ENCODE data around the gene OR13A1. TPM values are rescaled to one million over a fixed set of nuclear protein-coding genes. Genes with fewer than 3 reads are reported as not detected.
"Not testable (repeated sequence)": the region's sequence is repeated elsewhere in the genome, so short reads cannot be mapped to it uniquely, and the experiment has no call there.

OR13A1 gene
- total and polyA plus RNA-seq, 2 donors (not counting 1 experiment from before 2014, with no cell fraction given), result 2.3 to 5.8 TPM

DNA sequence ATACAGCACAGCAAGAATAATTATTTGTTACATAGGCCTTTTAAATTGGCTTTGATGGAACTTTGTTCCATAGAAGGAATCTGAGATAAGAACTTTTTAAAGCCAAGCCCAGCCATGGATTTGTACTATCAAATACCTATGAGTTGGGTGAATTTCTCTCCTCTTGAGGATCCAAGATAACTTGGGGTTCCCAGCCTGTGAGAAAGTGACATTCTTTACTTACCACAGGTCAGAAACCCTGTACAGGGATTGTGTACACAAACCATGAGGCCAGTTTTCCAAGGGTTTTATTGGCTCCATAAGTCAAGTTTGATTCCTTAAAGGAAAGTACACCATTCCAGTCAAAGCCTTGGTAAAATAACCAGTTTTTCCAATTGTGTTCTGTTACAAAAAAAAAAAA is 39.3 kb downstream of the OR13A1 start:
- CTCF ChIA-PET; H3K4me1 Mint-ChIP-seq; ATAC-seq (ENCODE audit: low read depth); H3K4me3 Mint-ChIP-seq; H3K27me3 Mint-ChIP-seq; H3K9me3 ChIP-seq (ENCODE audit: control extremely low read depth in 1 of 3, control insufficient read depth in 2 of 3, insufficient read depth in 1 of 3, low read length in 2 of 3); H3K9me3 Mint-ChIP-seq (ENCODE audit: insufficient read depth); H3K27ac ChIP-seq (ENCODE audit: low read length in 2 of 2); POLR2A ChIA-PET; H3K27ac Mint-ChIP-seq; H3K4me2 ChIP-seq (replicated peaks; ENCODE audit: low read depth, low read length, poor library complexity, severe bottlenecking); H3K36me3 ChIP-seq (replicated peaks in 1 of 2; ENCODE audit: control extremely low read depth in 1 of 2, control insufficient read depth in 1 of 2, extremely low read depth in 1 of 2, insufficient read depth in 2 of 2, low read length in 1 of 2); H3K4me1 ChIP-seq (ENCODE audit: control insufficient read depth in 2 of 2, insufficient read depth in 2 of 2, low read length in 2 of 2); intact Hi-C loops (cut with micrococcal nuclease); DNase-seq; H3K4me3 ChIP-seq (ENCODE audit: control extremely low read depth in 1 of 5, extremely low read depth in 1 of 5, insufficient read depth in 1 of 5, low read depth in 2 of 5, low read length in 4 of 5); H4K20me1 ChIP-seq (ENCODE audit: control insufficient read depth, insufficient read depth, low read length, poor library complexity, severe bottlenecking); H3K27me3 ChIP-seq (replicated peaks in 1 of 4; ENCODE audit: control extremely low read depth in 1 of 4, control insufficient read depth in 3 of 4, insufficient read depth in 4 of 4, low read length in 3 of 4); H3K79me2 ChIP-seq (ENCODE audit: control insufficient read depth, insufficient read depth, low read length); H3K9ac ChIP-seq (ENCODE audit: low read length); H2AFZ ChIP-seq (ENCODE audit: insufficient read depth, low read depth, low read length, poor library complexity, severe bottlenecking): not testable (repeated sequence)

DNA sequence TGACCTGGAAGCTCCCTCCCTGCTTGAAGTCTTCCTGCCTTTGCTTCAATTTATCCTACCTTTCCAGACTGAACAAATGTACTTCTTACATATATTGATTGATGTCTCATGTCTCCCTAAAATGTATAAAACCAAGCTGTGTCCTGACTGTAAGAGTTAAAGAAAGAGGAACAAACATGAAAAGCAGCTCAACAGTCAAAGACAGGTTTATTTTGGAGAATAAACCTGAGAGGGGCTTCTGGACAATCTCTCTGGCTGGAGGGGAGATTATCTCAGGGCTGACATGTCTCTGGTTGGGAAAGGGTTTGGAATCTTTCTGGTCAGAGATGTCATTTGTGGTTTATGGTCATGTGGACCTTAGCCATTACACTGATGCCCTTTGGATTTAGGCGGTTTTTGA is 41.0 kb downstream of the OR13A1 start:
- Histone ChIP-seq H4K20me1 (ENCODE audit: control insufficient read depth, insufficient read depth, low read length, poor library complexity, severe bottlenecking) (no peaks in the 10 kb centered on the region), H3K4me3 (ENCODE audit: control extremely low read depth in 1 of 5, extremely low read depth in 1 of 5, insufficient read depth in 1 of 5, low read depth in 2 of 5, low read length in 4 of 5) (no peak overlapping the region), H3K4me2 (replicated peaks; ENCODE audit: low read depth, low read length, poor library complexity, severe bottlenecking) (no peak overlapping the region), H2AFZ (ENCODE audit: insufficient read depth, low read depth, low read length, poor library complexity, severe bottlenecking) (no peak overlapping the region), H3K9me3 (ENCODE audit: control extremely low read depth in 1 of 3, control insufficient read depth in 2 of 3, insufficient read depth in 1 of 3, low read length in 2 of 3) (no peaks in the 10 kb centered on the region), H3K79me2 (ENCODE audit: control insufficient read depth, insufficient read depth, low read length) (no peaks in the 10 kb centered on the region), H3K27ac (ENCODE audit: low read length in 2 of 2) (no peak overlapping the region), H3K27me3 (replicated peaks in 1 of 4; ENCODE audit: control extremely low read depth in 1 of 4, control insufficient read depth in 3 of 4, insufficient read depth in 4 of 4, low read length in 3 of 4) (no peaks in the 10 kb centered on the region), H3K4me1 (ENCODE audit: control insufficient read depth in 2 of 2, insufficient read depth in 2 of 2, low read length in 2 of 2) (no peaks in the 10 kb centered on the region), H3K36me3 (replicated peaks in 1 of 2; ENCODE audit: control extremely low read depth in 1 of 2, control insufficient read depth in 1 of 2, extremely low read depth in 1 of 2, insufficient read depth in 2 of 2, low read length in 1 of 2) (no peaks in the 10 kb centered on the region), H3K9ac (ENCODE audit: low read length) (no peak overlapping the region)
- Mint-ChIP-seq H3K9me3 (ENCODE audit: insufficient read depth) (no peaks in the 10 kb centered on the region), H3K4me3 (no peak overlapping the region), H3K27me3 (no peaks in the 10 kb centered on the region), H3K4me1 (no peaks in the 10 kb centered on the region), H3K27ac (no peak overlapping the region)
- intact Hi-C loops (cut with micrococcal nuclease), result no loop called here
- TF ChIP-seq EZH2 (IDR thresholded peaks at IDR 0.05; ENCODE audit: borderline replicate concordance, insufficient read depth, low read depth, low read length, poor library complexity, severe bottlenecking), result no peak
- TF ChIP-seq, protein P1, sequence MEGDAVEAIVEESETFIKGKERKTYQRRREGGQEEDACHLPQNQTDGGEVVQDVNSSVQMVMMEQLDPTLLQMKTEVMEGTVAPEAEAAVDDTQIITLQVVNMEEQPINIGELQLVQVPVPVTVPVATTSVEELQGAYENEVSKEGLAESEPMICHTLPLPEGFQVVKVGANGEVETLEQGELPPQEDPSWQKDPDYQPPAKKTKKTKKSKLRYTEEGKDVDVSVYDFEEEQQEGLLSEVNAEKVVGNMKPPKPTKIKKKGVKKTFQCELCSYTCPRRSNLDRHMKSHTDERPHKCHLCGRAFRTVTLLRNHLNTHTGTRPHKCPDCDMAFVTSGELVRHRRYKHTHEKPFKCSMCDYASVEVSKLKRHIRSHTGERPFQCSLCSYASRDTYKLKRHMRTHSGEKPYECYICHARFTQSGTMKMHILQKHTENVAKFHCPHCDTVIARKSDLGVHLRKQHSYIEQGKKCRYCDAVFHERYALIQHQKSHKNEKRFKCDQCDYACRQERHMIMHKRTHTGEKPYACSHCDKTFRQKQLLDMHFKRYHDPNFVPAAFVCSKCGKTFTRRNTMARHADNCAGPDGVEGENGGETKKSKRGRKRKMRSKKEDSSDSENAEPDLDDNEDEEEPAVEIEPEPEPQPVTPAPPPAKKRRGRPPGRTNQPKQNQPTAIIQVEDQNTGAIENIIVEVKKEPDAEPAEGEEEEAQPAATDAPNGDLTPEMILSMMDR (IDR thresholded peaks at IDR 0.05), result no peak
- ATAC-seq (ENCODE audit: low read depth) (no peak), DNase-seq (no peak)
- ChIA-PET CTCF (interaction anchor here (0.9 kb wide), 1 partner anchor 9 kb away, joined by 3 read pairs; no protein-coding TSS in a partner anchor), POLR2A (no interaction called here)
- 93% methylated on average over 1 of the region's 1 CpG for WGBS (ENCODE audit: insufficient coverage)

- H3K27ac Mint-ChIP-seq; ATAC-seq (ENCODE audit: low read depth); H3K9ac ChIP-seq (ENCODE audit: low read length); H3K4me3 ChIP-seq (ENCODE audit: control extremely low read depth in 1 of 5, extremely low read depth in 1 of 5, insufficient read depth in 1 of 5, low read depth in 2 of 5, low read length in 4 of 5); H3K9me3 Mint-ChIP-seq (ENCODE audit: insufficient read depth); H2AFZ ChIP-seq (ENCODE audit: insufficient read depth, low read depth, low read length, poor library complexity, severe bottlenecking); H4K20me1 ChIP-seq (ENCODE audit: control insufficient read depth, insufficient read depth, low read length, poor library complexity, severe bottlenecking); H3K4me1 ChIP-seq (ENCODE audit: control insufficient read depth in 2 of 2, insufficient read depth in 2 of 2, low read length in 2 of 2); H3K36me3 ChIP-seq (replicated peaks in 1 of 2; ENCODE audit: control extremely low read depth in 1 of 2, control insufficient read depth in 1 of 2, extremely low read depth in 1 of 2, insufficient read depth in 2 of 2, low read length in 1 of 2); H3K4me2 ChIP-seq (replicated peaks; ENCODE audit: low read depth, low read length, poor library complexity, severe bottlenecking); CTCF ChIA-PET; H3K27ac ChIP-seq (ENCODE audit: low read length in 2 of 2); H3K9me3 ChIP-seq (ENCODE audit: control extremely low read depth in 1 of 3, control insufficient read depth in 2 of 3, insufficient read depth in 1 of 3, low read length in 2 of 3); intact Hi-C loops (cut with micrococcal nuclease); POLR2A ChIA-PET; H3K79me2 ChIP-seq (ENCODE audit: control insufficient read depth, insufficient read depth, low read length); H3K4me3 Mint-ChIP-seq; DNase-seq; H3K4me1 Mint-ChIP-seq: not testable (repeated sequence)
- 100% methylated on average over 1 of the region's 2 CpGs for WGBS (ENCODE audit: insufficient coverage)
- H3K27me3 ChIP-seq (replicated peaks in 1 of 4; ENCODE audit: control extremely low read depth in 1 of 4, control insufficient read depth in 3 of 4, insufficient read depth in 4 of 4, low read length in 3 of 4), result peaks cover 0 to 12% (median 6%) of the 10 kb centered on the region in 4 experiments
- H3K27me3 Mint-ChIP-seq, result peaks cover 19% of the 10 kb centered on the region
Measured at GRCh38 chr10:45267777-45268176, 47.6 kb downstream of the OR13A1 start.

Measured in B cell (primary cell).